ENCODE results near the gene HDAC5. TPM values are rescaled to one million over a fixed set of nuclear protein-coding genes. Genes with fewer than 3 reads are reported as not detected.

Gene HDAC5
- total RNA-seq, 3 donors from 2014 or later: 66.5 to 79.3 (median 75.4) TPM

DNA sequence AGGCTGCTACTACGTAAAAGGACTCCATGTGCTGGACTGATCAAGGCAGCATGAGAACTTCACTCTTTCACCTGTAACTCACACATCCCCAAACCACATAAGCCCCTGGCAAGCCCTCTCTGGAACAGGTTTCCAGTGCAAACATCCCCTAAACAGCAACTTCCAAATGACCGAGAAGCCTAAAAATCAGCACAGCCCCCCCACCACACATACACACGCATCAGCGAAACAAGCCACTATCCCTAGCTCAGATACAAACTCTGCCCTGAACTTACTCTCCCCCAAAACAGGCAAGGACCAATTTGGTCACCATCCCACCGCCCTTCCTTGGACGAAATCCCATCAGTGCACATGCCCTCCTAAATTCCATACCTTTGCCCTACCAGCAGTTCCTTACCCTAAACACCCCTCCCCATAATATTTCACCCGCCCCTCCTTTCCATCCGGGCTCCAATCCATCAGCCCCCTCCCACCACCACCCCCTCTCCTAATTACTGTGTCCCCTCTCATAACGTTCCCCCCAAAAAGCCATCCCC lies 57.7 kb downstream of the HDAC5 start:
- intact Hi-C loops (cut with DNase I; ENCODE audit: low total_unique reads): no loop called here
- no peaks in the 10 kb centered on the region for H3K36me3 ChIP-seq
- H3K4me3 ChIP-seq: peak overlapping the region; percentile 77 to 98 (median 86)
- H3K9me3 ChIP-seq: no peaks in the 10 kb centered on the region
- H3K27ac ChIP-seq: peak overlapping the region; percentile 92 to 99
- no peaks in the 10 kb centered on the region for H3K4me1 ChIP-seq
- no peaks in the 10 kb centered on the region for H3K27me3 ChIP-seq
- DNase-seq (ENCODE audit: low spot score in 2 of 2): no peak
- no peak for TF ChIP-seq POLR2A (IDR thresholded peaks at IDR 0.05)
- TF ChIP-seq POLR2AphosphoS5 (IDR thresholded peaks at IDR 0.05): no peak
- TF ChIP-seq CTCF (IDR thresholded peaks at IDR 0.05): no peak

DNA sequence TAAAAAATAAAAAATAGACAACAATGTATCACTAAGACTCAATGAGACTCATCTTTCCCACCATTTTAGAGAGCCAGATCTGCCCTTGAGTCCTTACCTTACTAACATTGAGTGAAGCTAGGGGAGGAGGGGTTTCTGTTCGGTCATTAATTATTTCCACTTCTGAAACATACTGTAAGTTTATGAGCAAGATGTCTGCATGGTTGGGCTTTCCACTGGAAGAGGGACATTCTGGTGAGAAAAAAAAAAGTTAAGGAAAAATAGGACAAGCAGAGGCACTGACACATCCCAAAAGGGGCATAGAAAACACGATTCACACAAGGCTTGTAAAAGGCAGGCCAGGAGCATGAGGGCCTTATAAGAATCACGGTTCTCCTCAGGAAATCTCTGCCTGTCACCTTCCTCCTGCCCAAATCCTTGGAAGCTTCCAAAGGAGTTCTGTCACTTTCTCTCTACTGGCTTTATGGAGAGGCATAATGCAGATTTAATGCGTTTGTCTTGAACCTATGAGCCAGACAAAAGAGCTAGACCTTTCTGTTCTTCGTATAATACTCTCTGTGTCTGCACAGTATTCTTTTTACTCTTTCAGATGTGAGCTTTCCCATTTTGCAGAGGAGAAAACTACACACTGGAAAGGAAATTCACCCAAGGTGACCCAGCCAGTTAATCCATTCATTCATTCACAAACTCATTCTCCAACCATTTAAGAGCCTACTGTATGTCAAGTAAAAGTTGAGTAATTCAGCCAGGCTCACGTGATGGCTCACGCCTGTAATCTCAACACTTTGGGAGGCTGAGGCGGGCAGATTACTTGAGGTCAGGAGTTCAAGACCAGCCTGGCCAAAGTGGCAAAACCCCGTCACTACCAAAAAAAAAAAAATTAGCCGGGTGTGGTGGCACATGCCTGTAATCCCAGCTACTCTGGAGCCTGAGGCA lies 59.5 kb downstream of the HDAC5 start:
- H3K27me3 ChIP-seq: no peaks in the 10 kb centered on the region
- H3K4me3 ChIP-seq: no peak overlapping the region
- no peaks in the 10 kb centered on the region for H3K9me3 ChIP-seq
- no peaks in the 10 kb centered on the region for H3K4me1 ChIP-seq
- DNase-seq (ENCODE audit: low spot score in 2 of 2): no peak
- TF ChIP-seq CTCF (IDR thresholded peaks at IDR 0.05) (no peak), POLR2AphosphoS5 (IDR thresholded peaks at IDR 0.05) (no peak), POLR2A (IDR thresholded peaks at IDR 0.05) (no peak)
- H3K27ac ChIP-seq: no peak overlapping the region
- intact Hi-C loops (cut with DNase I; ENCODE audit: low total_unique reads): no loop called here
- H3K36me3 ChIP-seq: no peaks in the 10 kb centered on the region

DNA sequence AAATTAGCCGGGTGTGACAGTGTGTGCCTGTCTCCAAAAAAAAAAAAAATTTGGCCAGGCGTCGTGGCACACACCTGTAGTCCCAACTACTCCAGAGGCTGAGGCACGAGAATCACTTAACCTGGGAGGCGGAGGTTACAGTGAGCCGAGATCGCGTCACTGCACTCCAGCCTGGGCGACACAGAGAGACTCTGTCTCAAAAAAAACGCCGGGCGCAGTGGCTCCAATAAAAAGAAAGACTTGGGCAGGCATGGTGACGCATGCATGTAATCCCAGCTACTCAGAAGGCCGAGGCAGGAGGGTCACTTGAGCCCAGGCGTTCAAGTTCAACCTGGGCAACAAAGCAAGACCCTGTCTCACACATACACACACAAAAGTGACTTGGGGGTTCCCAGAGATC lies 60.6 kb downstream of the HDAC5 start:
- Histone ChIP-seq H3K4me3 (no peak overlapping the region), H3K9me3 (no peaks in the 10 kb centered on the region), H3K27ac (no peak overlapping the region), H3K36me3 (no peaks in the 10 kb centered on the region), H3K4me1 (no peaks in the 10 kb centered on the region), H3K27me3 (no peaks in the 10 kb centered on the region)
- DNase-seq (ENCODE audit: low spot score in 2 of 2): no peak
- intact Hi-C loops (cut with DNase I; ENCODE audit: low total_unique reads): no loop called here
- no peak for TF ChIP-seq CTCF (IDR thresholded peaks at IDR 0.05)
- no peak for TF ChIP-seq POLR2AphosphoS5 (IDR thresholded peaks at IDR 0.05)
- TF ChIP-seq POLR2A (IDR thresholded peaks at IDR 0.05): no peak

GRCh38 chr17:44061446-44061845 lies 62.0 kb downstream of the HDAC5 start:
- H3K27me3 ChIP-seq: no peaks in the 10 kb centered on the region
- H3K9me3 ChIP-seq: no peaks in the 10 kb centered on the region
- H3K4me3 ChIP-seq: no peak overlapping the region
- H3K4me1 ChIP-seq: no peaks in the 10 kb centered on the region
- DNase-seq (ENCODE audit: low spot score in 2 of 2): no peak
- H3K36me3 ChIP-seq: no peaks in the 10 kb centered on the region
- TF ChIP-seq CTCF (IDR thresholded peaks at IDR 0.05) (no peak), POLR2A (IDR thresholded peaks at IDR 0.05) (no peak), POLR2AphosphoS5 (IDR thresholded peaks at IDR 0.05) (no peak)
- intact Hi-C loops (cut with DNase I; ENCODE audit: low total_unique reads): no loop called here
- H3K27ac ChIP-seq: no peak overlapping the region

Data from breast epithelium (tissue), 4 donors.